ENCODE results near the gene BRD8. TPM values are rescaled to one million over a fixed set of nuclear protein-coding genes. Genes with fewer than 3 reads are reported as not detected.
"Not testable (repeated sequence)": the region's sequence is repeated elsewhere in the genome, so short reads cannot be mapped to it uniquely, and the experiment has no call there.

BRD8 gene
- total and polyA plus RNA-seq, 3 donors from 2014 or later = 165 to 303 (median 198) TPM

DNA sequence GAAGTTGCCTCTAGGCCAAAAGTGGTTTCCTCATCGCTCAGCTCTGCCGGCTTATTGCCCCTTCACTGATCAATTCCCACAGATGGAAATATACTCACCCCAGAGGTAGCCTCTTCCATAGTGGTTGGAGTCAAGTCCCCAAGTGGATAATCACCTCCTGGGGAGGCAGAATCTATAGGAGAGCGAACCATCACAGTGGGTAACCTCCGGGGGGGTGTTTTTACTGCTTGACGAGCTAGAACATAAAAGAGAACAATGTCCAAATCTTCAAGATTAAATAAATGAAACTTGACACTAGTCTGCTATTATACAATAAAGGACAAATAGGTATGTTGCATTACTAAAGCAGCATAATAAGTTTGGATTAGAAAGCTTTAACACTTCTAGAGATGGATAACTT lies 9.3 kb downstream of the BRD8 start:
- DNase-seq = no peak
- Histone ChIP-seq H3K27me3 (no peaks in the 10 kb centered on the region), H3K9me3 (no peaks in the 10 kb centered on the region), H3K4me3 (no peak overlapping the region), H3K36me3 (ENCODE audit: low read depth, missing control alignments) (no peaks in the 10 kb centered on the region), H3K4me1 (no peaks in the 10 kb centered on the region), H3K27ac (no peak overlapping the region)
- 92 to 95% methylated on average over 5 of the region's 5 CpGs for WGBS, 2 donors
- intact Hi-C loops (cut with DNase I; ENCODE audit: low total_unique reads) = no loop called here
- TF ChIP-seq POLR2A (IDR thresholded peaks at IDR 0.05) (no peak), CTCF (IDR thresholded peaks at IDR 0.05) (no peak)

- no peaks in the 10 kb centered on the region for H3K4me1 ChIP-seq
- H3K36me3 ChIP-seq (ENCODE audit: low read depth, missing control alignments) = no peaks in the 10 kb centered on the region
- no peaks in the 10 kb centered on the region for H3K27me3 ChIP-seq
- no peak for DNase-seq
- no peak overlapping the region for H3K27ac ChIP-seq
- H3K4me3 ChIP-seq = no peak overlapping the region
- intact Hi-C loops (cut with DNase I; ENCODE audit: low total_unique reads) = no loop called here
- TF ChIP-seq CTCF (IDR thresholded peaks at IDR 0.05) (no peak), POLR2A (IDR thresholded peaks at IDR 0.05) (no peak)
- H3K9me3 ChIP-seq = no peaks in the 10 kb centered on the region
These were observed 14.7 kb downstream of the BRD8 start for GRCh38 chr5:138163721-138164120.

GRCh38 chr5:138160706-138161105 lies 17.7 kb downstream of the BRD8 start:
- Histone ChIP-seq H3K27me3 (no peaks in the 10 kb centered on the region), H3K4me1 (no peaks in the 10 kb centered on the region), H3K9me3 (no peaks in the 10 kb centered on the region), H3K36me3 (ENCODE audit: low read depth, missing control alignments) (no peaks in the 10 kb centered on the region), H3K27ac (no peak overlapping the region), H3K4me3 (no peak overlapping the region)
- intact Hi-C loops (cut with DNase I; ENCODE audit: low total_unique reads) = no loop called here
- 89% methylated on average over 4 of the region's 4 CpGs for WGBS, 2 donors
- no peak for TF ChIP-seq CTCF (IDR thresholded peaks at IDR 0.05)
- no peak for TF ChIP-seq POLR2A (IDR thresholded peaks at IDR 0.05)
- no peak for DNase-seq

- 84 to 96% methylated on average over 5 of the region's 5 CpGs for WGBS, 2 donors
- no peak for DNase-seq
- no peak for TF ChIP-seq CTCF (IDR thresholded peaks at IDR 0.05)
- intact Hi-C loops (cut with DNase I; ENCODE audit: low total_unique reads) = no loop called here
- no peaks in the 10 kb centered on the region for H3K27me3 ChIP-seq
- H3K4me3 ChIP-seq = no peak overlapping the region
- no peaks in the 10 kb centered on the region for H3K4me1 ChIP-seq
- H3K9me3 ChIP-seq = no peaks in the 10 kb centered on the region
- H3K27ac ChIP-seq = no peak overlapping the region
- no peaks in the 10 kb centered on the region for H3K36me3 ChIP-seq (ENCODE audit: low read depth, missing control alignments)
These were observed 18.8 kb downstream of the BRD8 start for GRCh38 chr5:138159666-138160065.

DNA sequence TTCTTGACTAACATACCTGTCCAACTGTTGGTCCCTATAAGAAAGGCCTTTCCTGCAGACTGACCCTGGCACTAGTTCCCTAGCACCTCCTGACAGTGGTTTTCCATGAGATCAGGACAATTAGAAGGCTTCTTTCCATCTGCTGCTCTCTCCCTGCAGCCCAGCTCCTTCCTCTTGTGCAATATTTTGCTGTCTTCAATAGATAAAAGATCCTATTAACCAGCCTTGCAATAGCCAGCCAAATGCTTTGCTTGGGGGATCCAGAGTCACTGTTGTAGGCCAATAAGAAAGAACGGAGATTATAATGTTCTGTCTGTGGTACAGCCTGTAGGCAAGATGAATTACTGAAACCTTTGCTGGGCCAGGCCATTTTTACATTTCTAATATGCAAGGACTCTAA lies 20.8 kb downstream of the BRD8 start:
- no peaks in the 10 kb centered on the region for H3K36me3 ChIP-seq (ENCODE audit: low read depth, missing control alignments)
- no peaks in the 10 kb centered on the region for H3K4me1 ChIP-seq
- no peak for DNase-seq
- whole genome bisulfite sequencing, 2 donors = 79 to 91% methylated on average over 1 of the region's 1 CpG
- no peak overlapping the region for H3K27ac ChIP-seq
- H3K9me3 ChIP-seq = no peaks in the 10 kb centered on the region
- TF ChIP-seq POLR2A (IDR thresholded peaks at IDR 0.05) = no peak
- no peak for TF ChIP-seq CTCF (IDR thresholded peaks at IDR 0.05)
- intact Hi-C loops (cut with DNase I; ENCODE audit: low total_unique reads) = no loop called here
- H3K4me3 ChIP-seq = no peak overlapping the region
- no peaks in the 10 kb centered on the region for H3K27me3 ChIP-seq

DNA sequence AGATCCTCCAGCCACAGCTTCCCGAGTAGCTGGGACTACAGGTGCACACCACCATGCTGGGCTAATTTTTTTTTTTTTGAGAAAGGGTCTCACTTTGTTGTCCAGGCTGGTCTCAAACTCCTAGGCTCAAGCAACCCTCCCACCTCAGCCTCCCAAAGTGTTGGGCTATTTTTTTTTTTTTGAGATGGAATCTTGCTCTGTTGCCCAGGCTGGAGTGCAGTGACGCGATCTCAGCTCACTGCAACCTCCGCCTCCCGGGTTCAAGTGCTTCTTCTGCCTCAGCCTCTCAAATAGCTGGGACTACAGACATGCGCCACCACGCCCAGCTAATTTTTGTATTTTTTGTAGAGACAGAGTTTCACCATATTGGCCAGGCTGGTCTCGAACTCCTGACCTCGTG lies 22.5 kb downstream of the BRD8 start:
- H3K4me1 ChIP-seq; H3K9me3 ChIP-seq; H3K4me3 ChIP-seq; H3K27me3 ChIP-seq; H3K36me3 ChIP-seq (ENCODE audit: low read depth, missing control alignments); intact Hi-C loops (cut with DNase I; ENCODE audit: low total_unique reads); H3K27ac ChIP-seq; DNase-seq: not testable (repeated sequence)
- WGBS, 2 donors = 98% methylated on average over 9 of the region's 9 CpGs

Measured in testis (tissue), 3 donors.